Measurements from ENCODE around the gene TTC23L. TPM values are rescaled to one million over a fixed set of nuclear protein-coding genes. Genes with fewer than 3 reads are reported as not detected.

Gene TTC23L
- polyA plus RNA-seq, 1 donor, result 5.0 TPM

- DNase-seq, result no peak
Observed at GRCh38 chr5:34869256-34869655, 30.3 kb downstream of the TTC23L start.

GRCh38 chr5:34870382-34870781 lies 31.4 kb downstream of the TTC23L start:
- no peak for DNase-seq

GRCh38 chr5:34876275-34876674 lies 37.3 kb downstream of the TTC23L start:
- no peak for DNase-seq

- no peak for DNase-seq
Observed at GRCh38 chr5:34881246-34881645, 42.3 kb downstream of the TTC23L start.

- no peak for DNase-seq
Observed at GRCh38 chr5:34886392-34887119, 47.6 kb downstream of the TTC23L start.

GRCh38 chr5:34889394-34889793 lies 50.4 kb downstream of the TTC23L start:
- DNase-seq, result no peak

- no peak for DNase-seq
Observed at GRCh38 chr5:34891981-34892380, 53.0 kb downstream of the TTC23L start.

GRCh38 chr5:34892414-34892813 lies 53.5 kb downstream of the TTC23L start:
- no peak for DNase-seq

- no peak for DNase-seq
Observed at GRCh38 chr5:34894716-34895115, 55.8 kb downstream of the TTC23L start.

- no peak for DNase-seq
Observed at GRCh38 chr5:34895641-34896419, 56.9 kb downstream of the TTC23L start.

- DNase-seq, result no peak
Observed at GRCh38 chr5:34897646-34898045, 58.7 kb downstream of the TTC23L start.

GRCh38 chr5:34898258-34898895 lies 59.4 kb downstream of the TTC23L start:
- DNase-seq, result peak; percentile 67

GRCh38 chr5:34899066-34899465 lies 60.1 kb downstream of the TTC23L start:
- DNase-seq, result no peak

GRCh38 chr5:34900652-34901051 lies 61.7 kb downstream of the TTC23L start:
- DNase-seq, result no peak

GRCh38 chr5:34903260-34903659 lies 64.3 kb downstream of the TTC23L start:
- no peak for DNase-seq

GRCh38 chr5:34905564-34905963 lies 66.6 kb downstream of the TTC23L start:
- no peak for DNase-seq

GRCh38 chr5:34913072-34913471 lies 74.1 kb downstream of the TTC23L start:
- DNase-seq, result no peak

GRCh38 chr5:34914671-34915138 lies 75.7 kb downstream of the TTC23L start:
- no peak for DNase-seq

GRCh38 chr5:34915139-34915855 lies 76.3 kb downstream of the TTC23L start, which contains the start of the genes BRIX1 and RAD1:
Gene BRIX1 (plus strand): TSS chr5:34915711. CDS start chr5:34915739, 28 bp downstream.
Gene RAD1 (minus strand): TSS chr5:34915504. CDS start chr5:34914892, 612 bp downstream.
- DNase-seq, result peak; percentile 97

- DNase-seq, result no peak
Observed at GRCh38 chr5:34915856-34916192, 76.9 kb downstream of the TTC23L start.

- DNase-seq, result no peak
Observed at GRCh38 chr5:34916518-34916917, 77.6 kb downstream of the TTC23L start.

GRCh38 chr5:34918025-34918424 lies 79.1 kb downstream of the TTC23L start:
- no peak for DNase-seq
